H7 (cell line): ENCODE data around the gene OR8G5. TPM values are rescaled to one million over a fixed set of nuclear protein-coding genes. Genes with fewer than 3 reads are reported as not detected.

Experiments
- DNase-seq: peaks from one replicate; pipeline ENCODE4 v3.0.0; 2012
- H3K27me3 ChIP-seq: 2 replicates; pipeline ENCODE4 v1.6.0; 2011; ENCODE audit warnings: mild to moderate bottlenecking, low read length; ENCODE audit not compliant: control insufficient read depth, insufficient read depth
- H3K36me3 ChIP-seq: replicated peaks from 2 replicates; pipeline ENCODE4 v1.5.1; 2011; ENCODE audit warnings: low read length; ENCODE audit not compliant: control insufficient read depth, insufficient read depth
- H3K4me3 ChIP-seq: 2 replicates; pipeline ENCODE4 v1.5.1; 2011; ENCODE audit warnings: low read depth, mild to moderate bottlenecking, control low read depth, low read length, moderate library complexity; ENCODE audit not compliant: insufficient read depth
- total RNA-seq: library from RNA; depleted of rRNA; stranded (reverse); fragments of >200 nt; shearing (Covaris generic); gene quantifications from 2 replicates; pipeline ENCODE4 v1.2.3, GENCODE V29; 2014; rRNA removed

Gene OR8G5
- total RNA-seq, 1 experiment from 2014 or later = not detected

DNA sequence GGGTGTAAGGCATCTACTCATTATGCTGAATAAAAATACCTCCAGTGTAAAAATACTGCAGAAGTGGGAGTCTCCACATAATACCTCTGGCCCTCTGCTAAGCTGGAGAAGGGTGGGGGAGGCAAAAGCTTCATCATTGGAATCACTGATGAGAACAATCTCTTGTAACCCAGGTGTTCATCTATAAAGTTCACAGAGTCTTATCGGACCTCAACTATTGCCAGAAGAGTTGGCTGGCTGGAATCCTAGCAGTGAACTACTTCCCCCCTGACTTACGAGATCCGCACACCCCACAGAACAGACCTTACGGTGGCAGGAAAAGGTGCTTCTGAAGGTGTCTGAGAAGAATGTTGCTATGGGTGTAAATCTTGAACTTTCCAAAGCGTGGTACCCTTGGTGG is 55.1 kb downstream of the OR8G5 start:
- DNase-seq = no peak
- Histone ChIP-seq H3K36me3 (no peaks in the 10 kb centered on the region), H3K4me3 (no peak overlapping the region), H3K27me3 (no peaks in the 10 kb centered on the region)

DNA sequence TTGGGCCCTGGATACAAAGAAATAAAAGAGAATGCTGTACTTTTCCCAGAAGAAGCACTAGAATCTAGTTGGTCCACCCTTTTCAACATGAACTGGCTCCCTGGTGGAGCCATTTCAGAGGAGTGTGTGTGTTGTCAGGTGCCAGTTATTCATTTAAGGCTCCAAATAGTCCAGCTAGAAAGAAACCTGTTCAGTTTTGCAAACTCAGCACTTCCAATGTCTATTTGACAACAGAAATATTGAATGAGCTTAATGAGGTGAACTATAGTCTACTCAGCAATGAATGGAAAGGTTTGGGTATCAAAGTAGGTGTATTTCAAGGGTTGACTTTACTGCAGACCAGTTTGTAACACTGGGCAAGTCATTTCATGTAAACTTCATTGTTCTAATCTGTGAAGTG is 55.5 kb downstream of the OR8G5 start:
- no peak for DNase-seq
- Histone ChIP-seq H3K27me3 (no peaks in the 10 kb centered on the region), H3K4me3 (no peak overlapping the region), H3K36me3 (no peaks in the 10 kb centered on the region)

DNA sequence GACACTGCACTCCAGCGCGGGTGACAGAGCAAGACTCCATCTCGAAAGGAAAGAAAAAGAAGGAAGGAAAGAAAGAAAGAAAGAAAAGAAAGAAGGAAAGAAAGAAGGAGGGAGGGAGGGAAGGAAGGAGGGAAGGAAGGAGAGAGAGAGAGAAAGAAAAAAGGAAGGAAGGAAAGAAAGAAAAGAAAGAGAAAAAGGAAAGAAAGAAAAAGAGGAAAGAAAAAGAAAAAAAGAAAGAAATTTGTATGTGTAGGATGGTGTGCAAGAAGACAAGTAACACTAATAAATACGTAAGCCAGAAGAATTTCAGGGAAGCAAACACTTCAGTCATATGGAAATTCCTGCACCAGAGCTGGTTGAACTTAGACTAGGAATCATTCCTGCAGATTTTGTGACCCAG is 57.0 kb downstream of the OR8G5 start:
- DNase-seq = no peak
- Histone ChIP-seq H3K27me3 (no peaks in the 10 kb centered on the region), H3K36me3 (no peaks in the 10 kb centered on the region), H3K4me3 (no peak overlapping the region)

DNA sequence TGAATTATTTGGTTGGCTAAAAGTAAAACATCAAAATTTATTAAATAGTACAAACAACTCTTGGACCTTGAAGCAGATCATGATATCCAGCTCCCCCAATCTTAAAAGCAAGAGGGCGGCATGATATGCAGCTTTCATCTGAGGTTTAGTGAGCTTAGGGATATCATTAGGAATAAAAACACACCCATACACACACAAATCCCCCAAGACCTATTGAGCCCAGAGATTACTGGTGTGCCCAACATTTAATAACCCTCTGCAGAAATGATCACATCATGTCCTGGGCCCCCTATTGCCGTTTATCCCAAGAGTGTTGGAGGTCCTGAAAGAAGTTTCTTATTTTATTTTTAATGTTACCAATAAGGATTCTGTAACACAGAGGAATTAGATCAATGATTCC is 57.7 kb downstream of the OR8G5 start, which contains the start of gene OR8D1:
Gene OR8D1, minus strand, starts transcription at position 101 of the 400 bp plus-strand sequence. CDS start 3,183 bp downstream, outside the sequence.
- no peaks in the 10 kb centered on the region for H3K27me3 ChIP-seq
- no peak within 1 kb of the TSS for H3K4me3 ChIP-seq
- no peak for DNase-seq
- no peaks in the 10 kb centered on the region for H3K36me3 ChIP-seq

DNA sequence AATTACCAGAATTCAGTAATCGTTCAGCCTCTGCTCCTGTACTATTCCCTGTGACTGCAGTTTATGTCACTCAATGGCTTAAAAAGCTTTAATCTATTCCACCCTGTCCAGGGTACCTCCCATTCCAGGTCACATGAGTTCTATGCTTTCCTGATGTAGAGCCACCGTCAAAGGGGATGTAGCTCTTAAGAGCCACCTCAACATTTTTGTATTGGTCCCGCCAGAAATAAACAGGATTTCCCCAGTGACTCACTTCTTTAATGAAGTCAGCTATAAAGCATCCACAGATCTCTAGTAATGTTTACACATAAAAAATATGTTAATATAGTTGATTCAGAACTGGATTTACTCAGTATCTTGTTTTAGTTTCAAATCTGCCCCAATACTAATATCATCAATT is 58.9 kb downstream of the OR8G5 start:
- no peaks in the 10 kb centered on the region for H3K36me3 ChIP-seq
- no peaks in the 10 kb centered on the region for H3K27me3 ChIP-seq
- DNase-seq = no peak
- no peak overlapping the region for H3K4me3 ChIP-seq

Other genes with a start within 250 kb of the OR8G5 start
- gene OR10G4, start 243.4 kb upstream of the OR8G5 start, total RNA-seq = not detected in 2 replicates
- not detected in 2 replicates for gene OR10G9, start 233.4 kb upstream of the OR8G5 start, total RNA-seq
- not detected in 2 replicates for gene OR10G8, start 229.6 kb upstream of the OR8G5 start, total RNA-seq
- gene OR10G7, start 215.1 kb upstream of the OR8G5 start, total RNA-seq = not detected in 2 replicates
- gene VWA5A, start 140.9 kb upstream of the OR8G5 start, total RNA-seq = 15.1 and 17.8 TPM in 2 replicates
- gene OR10D3, start 73.0 kb upstream of the OR8G5 start, total RNA-seq = not detected in 2 replicates
- not detected in 2 replicates for gene OR8G1, start 15.3 kb upstream of the OR8G5 start, total RNA-seq
- not detected in 2 replicates for gene OR8D1, start 57.6 kb downstream of the OR8G5 start, total RNA-seq
- gene OR8D2, start 63.8 kb downstream of the OR8G5 start, total RNA-seq = not detected in 2 replicates
- gene OR8B2, start 128.1 kb downstream of the OR8G5 start, total RNA-seq = not detected in 2 replicates
- gene OR8B3, start 142.6 kb downstream of the OR8G5 start, total RNA-seq = not detected in 2 replicates
- gene OR8B4, start 168.5 kb downstream of the OR8G5 start, total RNA-seq = not detected in 2 replicates
- not detected in 2 replicates for gene OR8B8, start 189.3 kb downstream of the OR8G5 start, total RNA-seq